G401.6 (cell line): Measurements from ENCODE around the gene PACS2.
"Not testable (repeated sequence)": the region's sequence is repeated elsewhere in the genome, so short reads cannot be mapped to it uniquely, and the experiment has no call there.

Experiments used
- FAIRE-seq: peaks from 2 replicates; lab custom pipeline; 2012; peaks lifted over from hg19 to GRCh38; lab: Jason Lieb, UNC

Gene PACS2

GRCh38 chr14:105314287-105315200 lies at the start of gene PACS2:
PACS2 (plus strand) TSS chr14:105314748; CDS start chr14:105314919, 171 bp downstream.
- no peak for FAIRE-seq

- FAIRE-seq: no peak
Measured at GRCh38 chr14:105267820-105268548, 46.6 kb upstream of the PACS2 start.

- FAIRE-seq: no peak
Measured at GRCh38 chr14:105268736-105269354, 45.7 kb upstream of the PACS2 start.

GRCh38 chr14:105269405-105269804 lies 45.1 kb upstream of the PACS2 start:
- no peak for FAIRE-seq

GRCh38 chr14:105271224-105271890 lies 43.2 kb upstream of the PACS2 start:
- FAIRE-seq: no peak

GRCh38 chr14:105272623-105273022 lies 41.9 kb upstream of the PACS2 start:
- no peak for FAIRE-seq

GRCh38 chr14:105273062-105273461 lies 41.5 kb upstream of the PACS2 start:
- no peak for FAIRE-seq

- no peak for FAIRE-seq
Measured at GRCh38 chr14:105274637-105275036, 39.9 kb upstream of the PACS2 start.

GRCh38 chr14:105275267-105275946 lies 39.1 kb upstream of the PACS2 start:
- no peak for FAIRE-seq

- not testable (repeated sequence) for FAIRE-seq
Measured at GRCh38 chr14:105277448-105277847, 37.1 kb upstream of the PACS2 start.

GRCh38 chr14:105279642-105280361 lies 34.7 kb upstream of the PACS2 start:
- FAIRE-seq: no peak

GRCh38 chr14:105280525-105280924 lies 34.0 kb upstream of the PACS2 start:
- no peak for FAIRE-seq

- peak; percentile 96 for FAIRE-seq
Measured at GRCh38 chr14:105281371-105282097, 33.0 kb upstream of the PACS2 start.

- FAIRE-seq: no peak
Measured at GRCh38 chr14:105282098-105282725, 32.3 kb upstream of the PACS2 start.

- FAIRE-seq: no peak
Measured at GRCh38 chr14:105283028-105283427, 31.5 kb upstream of the PACS2 start.

- no peak for FAIRE-seq
Measured at GRCh38 chr14:105283899-105284298, 30.6 kb upstream of the PACS2 start.

- FAIRE-seq: no peak
Measured at GRCh38 chr14:105285174-105285573, 29.4 kb upstream of the PACS2 start.

GRCh38 chr14:105286759-105287144 lies 27.8 kb upstream of the PACS2 start:
- FAIRE-seq: no peak

- FAIRE-seq: no peak
Measured at GRCh38 chr14:105287249-105288102, 27.1 kb upstream of the PACS2 start.
